HG02938 (cell line): ENCODE measurements around the gene RPEL1.

ENCODE experiments used
- ATAC-seq: cut with Tn5 transposase; IDR thresholded peaks from one replicate; pipeline ENCODE4 v1.9.1; 2021; ENCODE audit warnings: mild to moderate bottlenecking, moderate library complexity; ENCODE audit not compliant: unreplicated experiment

RPEL1 gene

GRCh38 chr10:103278537-103278823 is 32.8 kb downstream of the RPEL1 start:
- ATAC-seq, result no peak

DNA sequence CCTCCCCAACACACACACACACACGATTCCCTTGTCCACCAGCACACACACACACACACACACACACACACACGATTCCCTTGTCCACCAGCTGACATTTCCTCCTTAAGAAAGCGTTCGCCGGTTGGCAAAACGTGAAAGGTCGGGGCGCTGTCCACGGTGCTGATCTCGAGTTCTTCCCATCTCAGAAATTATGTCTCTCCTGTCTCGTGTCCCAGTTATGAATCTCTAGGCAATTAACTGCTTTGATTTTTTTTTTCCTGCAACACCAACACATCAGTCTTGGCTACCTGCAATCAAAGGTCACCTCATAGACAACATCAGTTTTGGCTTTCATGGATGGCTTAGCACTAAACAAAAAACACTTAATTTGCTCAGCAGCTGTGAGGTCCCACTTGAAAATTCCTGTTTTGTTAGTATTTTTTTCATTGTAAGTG is 33.2 kb downstream of the RPEL1 start:
- ATAC-seq, result no peak

GRCh38 chr10:103280031-103280430 is 34.3 kb downstream of the RPEL1 start:
- ATAC-seq, result no peak

GRCh38 chr10:103280506-103280905 is 34.8 kb downstream of the RPEL1 start:
- ATAC-seq, result no peak

GRCh38 chr10:103281753-103282152 is 36.1 kb downstream of the RPEL1 start:
- no peak for ATAC-seq

GRCh38 chr10:103282961-103283360 is 37.3 kb downstream of the RPEL1 start:
- ATAC-seq, result no peak

DNA sequence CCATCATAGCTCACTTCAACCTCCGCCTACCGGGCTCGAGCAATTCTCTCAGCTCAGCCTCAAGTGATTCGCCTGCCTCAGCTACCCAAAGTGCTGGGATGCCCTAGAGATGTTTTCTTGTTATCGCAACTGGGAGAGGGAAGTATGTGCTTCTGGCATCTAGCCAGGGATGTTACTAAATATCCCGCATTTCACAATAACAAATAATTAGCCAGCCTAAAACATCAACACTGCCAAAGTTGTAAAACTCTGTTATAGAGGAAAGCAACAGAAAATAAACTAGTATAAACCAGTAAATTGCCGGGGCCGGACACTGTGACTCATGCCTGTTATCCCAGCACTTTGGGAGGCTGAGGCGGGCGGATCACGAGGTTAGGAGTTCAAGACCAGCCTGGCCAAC is 38.5 kb downstream of the RPEL1 start:
- ATAC-seq, result no peak

GRCh38 chr10:103287992-103288391 is 42.3 kb downstream of the RPEL1 start:
- ATAC-seq, result no peak

DNA sequence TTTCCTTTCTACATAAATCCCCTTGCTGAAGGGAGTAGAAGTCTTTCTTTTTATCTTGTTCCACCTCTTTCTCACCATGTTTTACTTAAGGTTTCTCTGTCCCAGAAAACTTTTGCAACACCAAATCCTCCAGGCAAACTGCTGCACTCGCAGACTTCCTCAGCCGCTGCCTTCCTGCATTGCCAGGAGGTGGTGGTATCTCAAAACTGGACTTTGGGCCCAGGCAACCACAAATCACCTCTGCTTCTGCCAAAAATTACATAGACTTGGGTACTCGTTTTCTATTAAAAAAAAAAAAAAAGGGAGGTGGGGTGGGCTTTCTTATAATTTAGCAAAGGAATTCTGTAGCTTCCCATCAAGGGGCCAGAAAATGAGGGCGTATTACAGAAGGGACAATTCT is 45.9 kb downstream of the RPEL1 start:
- no peak for ATAC-seq

DNA sequence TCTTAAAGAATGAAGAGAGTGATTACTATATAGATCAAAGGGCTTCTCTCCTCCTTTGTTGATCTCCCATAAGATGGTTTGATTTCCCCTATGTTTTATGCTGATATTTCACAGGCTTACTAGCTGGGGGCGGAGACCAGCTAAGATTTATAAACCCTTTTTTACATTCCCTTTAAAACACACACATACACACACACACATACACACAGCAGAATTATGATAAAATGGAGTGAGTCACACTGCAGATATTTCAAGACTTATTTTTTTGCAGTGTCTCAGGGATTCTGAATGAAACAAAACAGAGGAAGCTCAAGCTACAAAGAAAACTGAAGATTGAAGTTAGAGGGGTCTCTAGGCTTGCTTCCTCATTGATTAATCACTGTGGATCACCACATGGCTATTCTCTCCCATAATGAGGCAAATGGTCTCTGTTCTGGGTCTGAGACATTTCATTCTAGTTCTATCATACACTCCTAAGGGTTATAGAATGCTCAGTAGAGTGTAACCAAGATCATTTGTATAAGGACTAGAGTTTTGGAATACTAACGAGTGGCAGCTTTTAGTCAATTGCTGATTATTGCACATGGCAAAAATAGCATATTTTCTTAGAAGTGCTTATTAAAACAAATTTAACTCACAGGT is 49.8 kb downstream of the RPEL1 start:
- no peak for ATAC-seq
